ENCODE data around the gene SPATA4.

Gene SPATA4

GRCh38 chr4:176149680-176150355 lies 45.6 kb downstream of the SPATA4 start:
- Histone ChIP-seq H3K4me3 (IDR thresholded peaks at IDR 0.05; ENCODE audit: insufficient read depth, low read depth, low read length) (no peak overlapping the region), H3K79me2 (ENCODE audit: insufficient read depth, low read depth) (no peaks in the 10 kb centered on the region), H3K4me1 (ENCODE audit: low read depth, poor library complexity, severe bottlenecking) (no peaks in the 10 kb centered on the region), H4K20me1 (ENCODE audit: insufficient read depth) (no peaks in the 10 kb centered on the region), H3K36me3 (ENCODE audit: insufficient read depth) (no peaks in the 10 kb centered on the region), H3K27ac (no peak overlapping the region), H3K27me3 (ENCODE audit: insufficient read depth, low read depth) (no peaks in the 10 kb centered on the region), H3K4me2 (no peak overlapping the region), H3K9ac (no peak overlapping the region), H2AFZ (ENCODE audit: low read depth) (no peak overlapping the region)
- TF ChIP-seq CTCF (conservative IDR thresholded peaks at IDR 0.05; ENCODE audit: low read depth, low read length) = no peak

GRCh38 chr4:176142253-176142652 lies 53.1 kb downstream of the SPATA4 start:
- H3K27ac ChIP-seq = no peak overlapping the region
- H4K20me1 ChIP-seq (ENCODE audit: insufficient read depth) = no peaks in the 10 kb centered on the region
- H3K4me3 ChIP-seq (IDR thresholded peaks at IDR 0.05; ENCODE audit: insufficient read depth, low read depth, low read length) = no peak overlapping the region
- TF ChIP-seq CTCF (conservative IDR thresholded peaks at IDR 0.05; ENCODE audit: low read depth, low read length) = no peak
- H3K36me3 ChIP-seq (ENCODE audit: insufficient read depth) = no peaks in the 10 kb centered on the region
- H3K79me2 ChIP-seq (ENCODE audit: insufficient read depth, low read depth) = no peaks in the 10 kb centered on the region
- H3K4me2 ChIP-seq = no peak overlapping the region
- no peak overlapping the region for H3K9ac ChIP-seq
- no peaks in the 10 kb centered on the region for H3K4me1 ChIP-seq (ENCODE audit: low read depth, poor library complexity, severe bottlenecking)
- no peak overlapping the region for H2AFZ ChIP-seq (ENCODE audit: low read depth)
- no peaks in the 10 kb centered on the region for H3K27me3 ChIP-seq (ENCODE audit: insufficient read depth, low read depth)

- Histone ChIP-seq H4K20me1 (ENCODE audit: insufficient read depth) (no peaks in the 10 kb centered on the region), H2AFZ (ENCODE audit: low read depth) (no peak overlapping the region)
Observed at GRCh38 chr4:176139518-176139917, 55.9 kb downstream of the SPATA4 start.

GRCh38 chr4:176137631-176138030 lies 57.8 kb downstream of the SPATA4 start:
- no peak overlapping the region for H3K4me3 ChIP-seq (IDR thresholded peaks at IDR 0.05; ENCODE audit: insufficient read depth, low read depth, low read length)
- no peaks in the 10 kb centered on the region for H3K27me3 ChIP-seq (ENCODE audit: insufficient read depth, low read depth)
- H3K36me3 ChIP-seq (ENCODE audit: insufficient read depth) = no peaks in the 10 kb centered on the region
- H3K9ac ChIP-seq = no peak overlapping the region
- H2AFZ ChIP-seq (ENCODE audit: low read depth) = no peak overlapping the region
- H3K27ac ChIP-seq = no peak overlapping the region
- H3K4me1 ChIP-seq (ENCODE audit: low read depth, poor library complexity, severe bottlenecking) = peaks cover 11% of the 10 kb centered on the region
- no peaks in the 10 kb centered on the region for H4K20me1 ChIP-seq (ENCODE audit: insufficient read depth)
- no peak overlapping the region for H3K4me2 ChIP-seq
- TF ChIP-seq CTCF (conservative IDR thresholded peaks at IDR 0.05; ENCODE audit: low read depth, low read length) = no peak
- no peaks in the 10 kb centered on the region for H3K79me2 ChIP-seq (ENCODE audit: insufficient read depth, low read depth)

More at GRCh38 chr4:176139518-176139917, 55.9 kb downstream of the SPATA4 start:
- Histone ChIP-seq H3K9ac (no peak overlapping the region), H3K4me3 (IDR thresholded peaks at IDR 0.05; ENCODE audit: insufficient read depth, low read depth, low read length) (no peak overlapping the region), H3K79me2 (ENCODE audit: insufficient read depth, low read depth) (no peaks in the 10 kb centered on the region), H3K4me2 (no peak overlapping the region), H3K27ac (no peak overlapping the region), H3K4me1 (ENCODE audit: low read depth, poor library complexity, severe bottlenecking) (peaks cover 7% of the 10 kb centered on the region), H3K36me3 (ENCODE audit: insufficient read depth) (no peaks in the 10 kb centered on the region), H3K27me3 (ENCODE audit: insufficient read depth, low read depth) (no peaks in the 10 kb centered on the region)
- no peak for TF ChIP-seq CTCF (conservative IDR thresholded peaks at IDR 0.05; ENCODE audit: low read depth, low read length)

All from KMS-11 (cell line).